GM18498 (cell line): ENCODE results near the gene PFKFB3.
A peak's percentile ranks its signal among the peaks of the same experiment; 100 is the strongest.
"Not testable (repeated sequence)": the region's sequence is repeated elsewhere in the genome, so short reads cannot be mapped to it uniquely, and the experiment has no call there.

ENCODE experiments used
- ATAC-seq: cut with Tn5 transposase; IDR thresholded peaks from one replicate; pipeline ENCODE4 v1.9.1; 2021; ENCODE audit warnings: mild to moderate bottlenecking, moderate library complexity; ENCODE audit not compliant: unreplicated experiment

The PFKFB3 gene

GRCh38 chr10:6270951-6271350 is 68.2 kb downstream of the PFKFB3 start:
- no peak for ATAC-seq

- no peak for ATAC-seq
These were observed 68.9 kb downstream of the PFKFB3 start for GRCh38 chr10:6271663-6272062.

- ATAC-seq, result no peak
These were observed 69.4 kb downstream of the PFKFB3 start for GRCh38 chr10:6272126-6272525.

DNA sequence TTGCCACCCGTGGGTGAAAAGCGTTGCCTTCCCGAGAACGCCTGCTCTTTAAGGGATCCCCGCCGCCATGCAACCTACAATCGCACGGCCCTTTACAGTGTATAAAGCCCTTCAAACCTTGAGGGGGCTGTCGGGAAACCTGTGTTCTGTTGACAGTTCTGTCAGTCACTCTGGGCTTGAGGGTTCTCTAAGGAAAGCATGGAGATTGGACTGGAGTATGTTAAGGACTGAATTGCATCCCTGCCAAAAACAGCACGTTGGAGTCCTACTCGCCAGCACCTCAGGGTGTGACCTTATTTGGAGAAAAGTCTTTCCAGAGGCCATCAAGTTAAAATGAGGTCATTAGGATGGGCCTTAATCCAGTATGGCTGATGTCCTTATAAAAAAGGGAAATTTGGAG is 70.6 kb downstream of the PFKFB3 start:
- no peak for ATAC-seq

GRCh38 chr10:6274040-6274439 is 71.3 kb downstream of the PFKFB3 start:
- ATAC-seq, result no peak

- no peak for ATAC-seq
These were observed 71.8 kb downstream of the PFKFB3 start for GRCh38 chr10:6274484-6274883.

DNA sequence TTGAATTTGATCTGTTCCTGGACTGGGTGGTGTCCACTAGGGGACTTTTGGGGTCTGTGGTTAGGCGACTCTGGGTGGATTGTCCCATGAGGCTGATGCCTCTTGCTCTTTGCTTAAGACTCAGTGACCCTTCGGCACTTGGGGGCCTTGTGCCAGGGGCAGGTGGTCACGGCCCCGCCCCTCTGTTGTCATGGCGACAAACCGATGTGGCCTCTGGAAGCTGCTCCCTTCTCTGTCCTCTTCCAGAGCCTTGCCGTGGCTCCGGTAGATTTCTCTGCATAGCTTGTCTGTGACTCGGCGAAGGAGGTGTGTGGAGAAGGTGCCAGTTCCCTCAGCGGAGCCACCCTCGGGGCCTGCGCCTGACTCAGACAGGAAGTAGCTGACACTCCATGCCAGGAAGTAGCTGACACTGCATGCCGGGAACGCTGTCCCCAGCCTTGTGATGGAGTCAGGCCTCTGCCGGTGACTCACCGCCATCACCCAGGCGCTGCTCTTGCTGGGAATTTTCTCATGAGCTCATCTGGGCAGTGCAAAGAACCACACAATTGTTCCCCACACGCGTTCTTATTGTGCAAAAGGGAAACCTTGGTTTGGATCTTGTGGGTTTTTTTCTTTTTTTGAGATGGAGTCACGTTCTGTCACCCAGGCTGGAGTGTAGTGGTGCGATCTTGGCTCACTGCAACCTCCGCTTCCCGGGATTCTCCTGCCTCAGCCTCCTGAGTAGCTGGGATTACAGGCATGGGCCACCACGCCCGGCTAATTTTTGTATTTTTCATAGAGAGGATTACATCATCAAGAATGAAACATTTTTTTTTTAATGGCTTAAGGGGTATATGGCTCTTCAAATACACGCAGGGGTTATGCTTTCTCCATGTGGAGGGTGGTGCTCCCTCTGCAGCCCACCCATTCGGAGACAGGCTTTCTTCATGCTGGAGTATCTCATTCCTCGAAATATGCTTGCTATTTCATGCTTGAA is 72.6 kb downstream of the PFKFB3 start:
- ATAC-seq, result peak; percentile 81

DNA sequence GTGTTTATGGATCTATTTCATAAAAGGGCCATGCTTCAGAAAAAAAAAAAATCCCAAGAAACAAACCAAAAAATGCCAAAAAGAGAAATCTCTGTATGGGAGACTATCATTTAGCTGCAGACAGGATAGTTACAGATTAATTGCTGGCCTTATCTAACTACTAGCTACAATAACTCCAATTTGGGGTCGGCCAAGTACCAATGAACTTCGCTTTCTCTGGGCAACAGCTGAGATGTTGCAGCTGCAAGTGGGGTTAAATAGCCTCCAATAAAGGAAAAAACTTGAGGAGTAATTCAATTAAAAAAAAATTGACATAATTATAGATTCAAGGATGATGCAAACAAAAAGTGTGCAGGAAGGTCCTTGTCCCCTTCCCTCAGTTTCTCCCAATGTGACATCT is 73.6 kb downstream of the PFKFB3 start:
- no peak for ATAC-seq

DNA sequence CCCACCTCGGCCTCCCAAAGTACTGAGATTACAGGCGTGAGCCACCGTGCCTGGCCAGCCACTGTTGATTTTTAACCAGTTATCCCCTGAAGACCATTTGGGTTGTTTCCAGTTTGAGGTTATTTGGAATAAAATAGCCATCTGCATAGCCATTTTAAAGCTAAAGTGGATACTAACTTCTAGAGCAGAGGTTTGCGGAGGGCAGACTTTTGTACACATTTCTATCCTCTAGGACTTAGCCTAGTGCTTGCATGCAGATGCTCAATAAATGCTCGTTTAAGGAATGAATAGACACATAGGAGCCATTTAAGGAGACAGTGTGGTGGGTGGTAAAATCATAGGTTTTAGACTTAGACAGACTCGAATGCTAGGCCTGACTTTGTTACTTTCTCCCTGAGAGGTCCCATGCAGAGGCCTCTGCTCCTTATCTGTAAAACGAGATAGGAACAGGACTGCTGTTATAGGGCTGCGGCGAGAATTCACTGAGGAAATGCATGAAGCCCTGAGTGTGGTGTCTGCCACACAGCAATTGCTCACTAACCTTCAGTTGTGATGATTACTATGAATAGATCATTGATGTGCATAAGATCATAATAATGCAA is 75.9 kb downstream of the PFKFB3 start:
- no peak for ATAC-seq

GRCh38 chr10:6279540-6280267 is 77.0 kb downstream of the PFKFB3 start:
- no peak for ATAC-seq

GRCh38 chr10:6280291-6280690 is 77.6 kb downstream of the PFKFB3 start:
- no peak for ATAC-seq

DNA sequence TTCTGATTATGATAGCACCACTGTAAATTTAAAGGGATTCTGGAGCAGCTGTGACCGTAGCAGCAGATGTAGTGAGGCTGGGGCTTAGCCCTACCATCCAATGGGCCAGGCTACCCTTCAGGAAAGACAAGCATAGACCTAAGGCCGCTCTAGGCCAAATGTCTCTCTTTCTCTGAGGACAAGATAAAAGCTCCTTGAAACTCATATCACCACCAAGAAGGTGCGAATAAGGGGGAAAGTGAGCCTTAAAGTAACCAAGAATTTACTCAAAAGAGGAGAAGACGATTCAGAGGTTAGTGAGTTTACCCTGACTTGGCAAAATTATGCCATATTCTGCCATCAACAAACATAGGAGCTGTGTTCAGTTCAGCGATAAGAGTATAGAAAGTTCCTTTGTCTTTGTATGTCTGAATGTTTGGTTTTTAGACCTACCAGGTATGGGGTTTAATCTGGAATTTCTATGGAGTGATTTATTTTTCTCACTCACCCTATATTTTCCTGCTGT is 79.8 kb downstream of the PFKFB3 start:
- no peak for ATAC-seq

GRCh38 chr10:6283655-6284054 is 80.9 kb downstream of the PFKFB3 start:
- ATAC-seq, result no peak

- not testable (repeated sequence) for ATAC-seq
These were observed 87.9 kb downstream of the PFKFB3 start for GRCh38 chr10:6290621-6291020.

GRCh38 chr10:6292741-6293151 is 90.0 kb downstream of the PFKFB3 start:
- no peak for ATAC-seq

DNA sequence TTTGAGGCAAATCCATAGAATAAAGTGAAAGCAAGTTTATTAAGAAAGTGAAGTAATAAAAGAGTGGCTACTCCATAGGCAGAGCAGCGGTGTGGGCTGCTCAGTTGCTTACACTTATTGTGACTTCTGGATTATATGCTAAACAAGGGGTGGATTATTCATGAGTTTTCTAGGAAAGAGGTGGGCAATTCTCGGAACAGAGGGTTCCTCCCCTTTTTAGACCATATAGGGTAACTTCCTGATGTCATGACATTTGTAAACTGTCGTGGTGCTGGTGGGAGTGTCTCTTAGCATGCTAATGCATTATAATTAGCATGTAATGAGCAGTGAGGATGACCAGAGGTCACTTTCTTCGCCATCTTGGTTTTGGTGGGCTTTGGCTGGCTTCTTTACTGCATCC is 93.7 kb downstream of the PFKFB3 start:
- not testable (repeated sequence) for ATAC-seq

GRCh38 chr10:6296828-6297251 is 94.1 kb downstream of the PFKFB3 start:
- no peak for ATAC-seq

DNA sequence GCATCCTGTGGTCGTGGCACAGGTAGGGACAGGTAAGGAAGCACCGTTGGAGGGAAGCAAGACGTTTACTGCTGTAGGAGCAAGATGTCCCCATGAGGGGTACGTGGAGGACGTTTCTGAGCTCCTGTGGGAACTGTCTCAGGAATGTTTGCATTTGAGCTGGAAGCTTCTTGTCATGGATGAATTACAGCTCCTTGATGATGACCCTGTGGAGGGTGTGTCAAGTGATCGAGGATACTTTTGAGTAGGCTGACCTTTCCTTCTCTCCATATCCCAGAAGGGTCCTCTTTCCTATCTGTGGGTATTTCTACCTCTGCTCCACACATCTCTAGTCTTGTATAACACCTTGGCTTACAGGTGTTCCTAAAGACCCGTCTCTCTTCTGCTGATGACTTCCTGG is 94.8 kb downstream of the PFKFB3 start:
- no peak for ATAC-seq

- ATAC-seq, result no peak
These were observed 95.2 kb downstream of the PFKFB3 start for GRCh38 chr10:6297951-6298381.

DNA sequence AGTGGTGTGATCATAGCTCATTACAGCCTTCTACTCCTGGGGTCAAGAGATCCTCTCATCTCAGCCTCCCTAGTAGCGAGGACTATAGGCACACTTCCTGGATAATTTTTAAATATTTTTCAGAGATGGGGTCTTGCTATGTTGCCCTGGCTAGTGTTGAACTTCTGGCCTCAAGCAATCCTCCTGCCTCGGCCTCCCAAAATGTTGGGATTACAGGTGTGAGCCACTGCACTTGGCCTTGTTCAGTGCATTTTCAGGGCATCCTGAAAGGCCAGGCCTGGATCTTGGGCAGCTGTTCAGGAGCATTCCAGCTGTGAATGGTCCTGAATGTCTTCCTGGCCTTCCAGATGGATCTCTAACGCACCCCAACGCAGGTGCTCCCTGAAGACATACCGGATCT is 95.7 kb downstream of the PFKFB3 start:
- no peak for ATAC-seq

DNA sequence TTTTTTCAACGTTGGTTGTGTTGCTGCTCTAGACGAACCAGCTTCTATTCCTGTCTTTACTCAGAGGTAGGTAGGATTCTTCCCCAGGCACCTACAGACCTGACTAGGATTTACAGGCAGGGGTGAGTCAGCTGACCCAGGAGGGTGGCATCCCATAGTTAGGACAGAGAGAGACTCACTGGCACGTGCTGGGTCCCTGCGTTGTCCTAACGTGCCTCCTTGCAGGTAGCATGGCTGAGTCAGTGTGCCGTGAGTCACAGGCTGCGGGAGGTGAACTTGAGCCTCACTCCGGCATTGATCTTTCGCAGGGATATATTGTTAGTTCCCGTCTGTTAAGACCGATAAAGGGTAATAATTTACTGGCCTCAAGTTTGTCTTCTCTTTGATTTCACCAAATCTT is 96.5 kb downstream of the PFKFB3 start:
- ATAC-seq, result no peak
